ENCODE measurements around the gene FAM83E. TPM values are rescaled to one million over a fixed set of nuclear protein-coding genes. Genes with fewer than 3 reads are reported as not detected.

FAM83E gene
- total RNA-seq (2021) (5.5 and 6.1 TPM in 2 replicates), Bru-seq, nascent RNA (percentile 44 among the genes with signal in this experiment), BruChase-seq, experiment 1, labeled RNA remaining after a 2-hour chase (percentile 38 among the genes with signal in this experiment), BruChase-seq, experiment 2, labeled RNA remaining after a 6-hour chase (percentile 49 among the genes with signal in this experiment)
- long read RNA-seq: 0 reads

GRCh38 chr19:48614436-48615230 is at the start of gene FAM83E:
TSS of gene FAM83E (minus strand) at chr19:48615076. CDS start at chr19:48613372, 1,704 bp downstream.
- Histone ChIP-seq H3K36me3 (ENCODE audit: insufficient read depth, low read length, poor library complexity, severe bottlenecking) (peaks cover 37% of the 10 kb centered on the region), H3K4me3 (ENCODE audit: low read depth, low read length, poor library complexity, severe bottlenecking) (no peak within 1 kb of the TSS)
- BruUV-seq (replicated peaks): no TSS peak

GRCh38 chr19:48664476-48664875 is 49.6 kb upstream of the FAM83E start:
- TF ChIP-seq EZH2 (IDR thresholded peaks at IDR 0.05; ENCODE audit: borderline replicate concordance, low read depth, low read length, poor library complexity, severe bottlenecking) (no peak), CTCF (conservative IDR thresholded peaks at IDR 0.05; ENCODE audit: low read depth, low read length) (no peak)
- ChIA-PET POLR2A (ENCODE audit: low non-redundant PET) (no interaction called here), CTCF (interaction anchor here (0.6 to 0.7 kb wide), 2 partner anchors 176 to 906 kb away, joined by 3 to 4 read pairs; no protein-coding TSS in a partner anchor)
- intact Hi-C loops (cut with micrococcal nuclease; ENCODE audit: unreplicated experiment): no loop called here
- Histone ChIP-seq H3K27me3 (replicated peaks; ENCODE audit: insufficient read depth, low read depth, low read length, poor library complexity) (no peaks in the 10 kb centered on the region), H3K4me1 (ENCODE audit: insufficient read depth, low read length, poor library complexity, severe bottlenecking) (no peaks in the 10 kb centered on the region), H3K4me3 (ENCODE audit: low read depth, low read length, poor library complexity, severe bottlenecking) (no peak overlapping the region), H3K9me3 (ENCODE audit: low read depth, low read length, poor library complexity, severe bottlenecking) (no peaks in the 10 kb centered on the region), H3K36me3 (ENCODE audit: insufficient read depth, low read length, poor library complexity, severe bottlenecking) (no peaks in the 10 kb centered on the region), H3K27ac (ENCODE audit: low read depth, low read length, poor library complexity, severe bottlenecking) (no peak overlapping the region)
- no peak for DNase-seq (ENCODE audit: low spot score)
- BruUV-seq (replicated peaks): no TSS peak

More at GRCh38 chr19:48614436-48615230, at the start of gene FAM83E:
- Histone ChIP-seq H3K27ac (ENCODE audit: low read depth, low read length, poor library complexity, severe bottlenecking) (peak within 1 kb of the TSS; percentile 42), H3K4me1 (ENCODE audit: insufficient read depth, low read length, poor library complexity, severe bottlenecking) (peaks cover 20% of the 10 kb centered on the region), H3K27me3 (replicated peaks; ENCODE audit: insufficient read depth, low read depth, low read length, poor library complexity) (no peaks in the 10 kb centered on the region), H3K9me3 (ENCODE audit: low read depth, low read length, poor library complexity, severe bottlenecking) (no peaks in the 10 kb centered on the region)
- ChIA-PET POLR2A (ENCODE audit: low non-redundant PET) (no interaction called here), CTCF (no interaction called here)
- no peak for TF ChIP-seq CTCF (conservative IDR thresholded peaks at IDR 0.05; ENCODE audit: low read depth, low read length)
- TF ChIP-seq EZH2 (IDR thresholded peaks at IDR 0.05; ENCODE audit: borderline replicate concordance, low read depth, low read length, poor library complexity, severe bottlenecking): no peak
- DNase-seq (ENCODE audit: low spot score): peak; percentile 32
- intact Hi-C loops (cut with micrococcal nuclease; ENCODE audit: unreplicated experiment): no loop called here

GRCh38 chr19:48663667-48664066 is 48.8 kb upstream of the FAM83E start:
- Histone ChIP-seq H3K27ac (ENCODE audit: low read depth, low read length, poor library complexity, severe bottlenecking) (no peak overlapping the region), H3K4me1 (ENCODE audit: insufficient read depth, low read length, poor library complexity, severe bottlenecking) (no peaks in the 10 kb centered on the region), H3K9me3 (ENCODE audit: low read depth, low read length, poor library complexity, severe bottlenecking) (no peaks in the 10 kb centered on the region), H3K4me3 (ENCODE audit: low read depth, low read length, poor library complexity, severe bottlenecking) (no peak overlapping the region), H3K36me3 (ENCODE audit: insufficient read depth, low read length, poor library complexity, severe bottlenecking) (no peaks in the 10 kb centered on the region), H3K27me3 (replicated peaks; ENCODE audit: insufficient read depth, low read depth, low read length, poor library complexity) (no peaks in the 10 kb centered on the region)
- no peak for DNase-seq (ENCODE audit: low spot score)
- no peak for TF ChIP-seq CTCF (conservative IDR thresholded peaks at IDR 0.05; ENCODE audit: low read depth, low read length)
- TF ChIP-seq EZH2 (IDR thresholded peaks at IDR 0.05; ENCODE audit: borderline replicate concordance, low read depth, low read length, poor library complexity, severe bottlenecking): no peak
- no TSS peak for BruUV-seq (replicated peaks)
- CTCF ChIA-PET: no interaction called here
- POLR2A ChIA-PET (ENCODE audit: low non-redundant PET): no interaction called here
- intact Hi-C loops (cut with micrococcal nuclease; ENCODE audit: unreplicated experiment): no loop called here

Measured in A673 (cell line).